GM21737 (cell line): ENCODE results near the gene QRSL1.
"Not testable (repeated sequence)": the region's sequence is repeated elsewhere in the genome, so short reads cannot be mapped to it uniquely, and the experiment has no call there.

Source experiments
- ATAC-seq: cut with Tn5 transposase; IDR thresholded peaks from one replicate; pipeline ENCODE4 v1.9.1; 2021; ENCODE audit warnings: mild to moderate bottlenecking, moderate library complexity; ENCODE audit not compliant: unreplicated experiment

The QRSL1 gene

GRCh38 chr6:106674541-106675229, 45.3 kb downstream of the QRSL1 start:
- ATAC-seq: no peak

DNA sequence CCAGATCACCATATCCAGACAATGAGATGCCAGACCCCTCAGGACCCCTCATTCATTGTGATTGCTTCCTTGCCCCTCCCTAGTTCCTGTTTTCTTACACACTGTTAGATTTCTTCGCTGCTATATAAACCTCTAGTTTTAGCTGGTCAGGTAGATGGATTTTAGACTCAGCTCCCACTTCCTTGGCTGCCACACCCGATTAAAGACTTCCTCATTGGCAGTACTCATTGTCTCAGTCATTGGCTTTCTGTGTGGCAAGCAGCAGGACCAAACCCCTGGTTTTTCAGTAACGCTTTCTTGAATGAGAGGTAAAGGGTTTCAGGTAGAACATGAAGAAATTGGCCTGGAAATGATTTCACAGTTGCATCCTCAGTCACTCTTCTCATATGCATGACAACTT, 47.9 kb downstream of the QRSL1 start:
- no peak for ATAC-seq

DNA sequence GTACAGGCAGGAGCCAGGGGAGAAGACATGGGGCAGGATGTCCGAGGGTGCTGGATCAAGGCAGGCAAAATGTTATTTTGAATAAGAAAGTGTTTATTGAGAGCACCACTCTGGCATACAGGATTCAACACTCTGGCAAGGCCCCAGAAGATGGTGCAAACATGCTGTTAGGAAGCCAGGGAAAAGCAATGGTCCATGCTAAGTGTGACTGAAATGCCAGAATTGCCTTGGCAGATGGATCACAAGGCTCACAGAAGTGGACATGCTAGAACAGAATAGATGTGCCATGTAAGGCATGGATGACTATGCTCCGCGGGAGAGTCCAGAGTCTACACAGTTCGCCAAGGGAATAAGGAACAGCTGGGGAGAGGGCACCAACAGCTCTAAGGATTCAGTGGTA, 54.6 kb downstream of the QRSL1 start:
- ATAC-seq: no peak

DNA sequence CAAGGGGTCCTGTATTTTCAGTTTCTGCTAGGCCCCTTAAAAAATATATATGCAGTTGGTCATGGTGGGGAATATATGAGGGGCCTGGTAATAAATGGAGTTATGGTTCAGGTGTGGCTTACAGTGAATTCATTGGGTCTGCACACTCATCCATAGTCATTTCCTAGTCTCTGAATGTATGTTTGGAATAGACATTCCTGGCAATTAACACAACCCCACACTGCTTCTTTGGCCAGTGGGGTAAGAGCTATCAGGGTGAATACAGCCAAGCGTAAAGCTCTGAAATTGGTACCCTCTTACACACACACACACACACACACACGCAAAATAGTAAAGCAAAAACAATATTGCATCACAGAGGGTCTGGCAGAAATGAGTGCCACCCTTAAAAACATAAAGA, 56.5 kb downstream of the QRSL1 start:
- ATAC-seq: no peak

GRCh38 chr6:106688177-106688951, 59.0 kb downstream of the QRSL1 start:
- peak; percentile 55 for ATAC-seq

DNA sequence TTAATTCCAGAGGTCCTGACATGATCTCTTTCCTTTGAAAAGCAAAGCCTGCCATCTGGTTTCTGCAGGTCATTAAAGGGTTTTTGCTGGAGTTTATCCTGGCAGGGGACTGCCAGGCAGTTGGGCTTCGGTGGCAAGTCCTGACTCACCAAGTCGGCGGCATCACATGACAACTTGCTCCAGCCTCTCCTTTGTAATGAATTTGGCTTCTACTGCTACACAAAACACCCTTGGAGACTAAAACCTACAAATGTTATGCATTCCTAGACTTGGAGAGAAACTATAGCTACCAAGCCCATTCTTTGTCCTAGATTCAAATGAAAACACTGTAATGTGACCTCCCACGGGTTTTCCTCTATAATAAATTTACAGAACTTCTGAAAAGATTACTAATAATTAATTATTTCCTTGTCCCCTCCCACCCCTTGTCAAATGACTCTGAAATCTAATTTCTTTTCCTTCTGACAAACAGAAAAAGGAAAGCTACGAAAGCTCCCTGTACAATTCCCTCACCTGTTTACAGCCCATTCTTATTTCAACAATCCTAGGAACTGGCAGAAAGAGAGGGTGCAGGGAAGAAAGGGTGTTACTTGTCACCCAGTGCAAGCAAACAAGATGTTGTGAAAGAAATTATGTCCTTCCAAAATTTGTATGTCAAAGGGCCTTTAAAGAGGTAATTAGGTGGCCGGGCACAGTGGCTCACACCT, 62.9 kb downstream of the QRSL1 start:
- no peak for ATAC-seq

DNA sequence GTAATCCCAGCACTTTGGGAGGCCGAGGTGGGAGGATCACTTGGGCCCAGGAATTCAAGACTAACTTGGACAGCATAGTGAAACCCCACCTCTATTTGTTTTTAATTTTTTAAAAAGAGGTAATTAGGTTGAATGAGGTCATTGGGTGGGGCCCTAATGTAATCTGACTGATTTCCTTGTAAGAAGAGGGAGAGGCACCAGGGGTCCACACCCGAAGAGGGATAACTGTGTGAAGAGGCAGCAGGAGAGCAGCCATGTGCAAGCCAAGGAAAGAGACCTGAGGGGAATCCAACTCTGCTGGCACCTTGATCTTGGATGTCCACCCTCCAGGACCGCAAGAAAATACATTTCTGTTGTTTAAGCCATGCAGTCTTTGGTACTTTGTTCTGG, 63.4 kb downstream of the QRSL1 start:
- ATAC-seq: no peak

- no peak for ATAC-seq
These were observed 64.0 kb downstream of the QRSL1 start for GRCh38 chr6:106693418-106693817.

DNA sequence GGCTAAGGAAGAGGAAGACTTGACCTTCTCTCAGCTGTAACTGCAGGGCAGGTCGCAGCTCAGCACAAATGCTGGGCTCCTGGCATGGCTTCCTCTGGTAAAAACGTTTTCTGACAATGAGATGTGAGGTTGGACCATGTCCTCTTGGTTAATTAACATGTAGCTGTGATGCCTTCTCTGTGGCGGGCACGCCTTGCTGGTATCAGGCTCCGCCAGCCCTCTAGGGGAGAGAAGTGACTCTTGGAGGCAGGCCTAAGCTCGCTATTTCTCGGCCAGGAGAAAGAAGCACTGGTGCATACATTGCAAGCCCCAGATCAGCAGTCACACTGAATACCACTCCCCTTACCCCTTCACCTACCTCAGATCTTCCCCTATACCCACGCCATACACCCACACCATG, 65.0 kb downstream of the QRSL1 start:
- ATAC-seq: no peak

GRCh38 chr6:106700581-106700980, 71.2 kb downstream of the QRSL1 start:
- no peak for ATAC-seq

- not testable (repeated sequence) for ATAC-seq
These were observed 71.8 kb downstream of the QRSL1 start for GRCh38 chr6:106701201-106701600.

DNA sequence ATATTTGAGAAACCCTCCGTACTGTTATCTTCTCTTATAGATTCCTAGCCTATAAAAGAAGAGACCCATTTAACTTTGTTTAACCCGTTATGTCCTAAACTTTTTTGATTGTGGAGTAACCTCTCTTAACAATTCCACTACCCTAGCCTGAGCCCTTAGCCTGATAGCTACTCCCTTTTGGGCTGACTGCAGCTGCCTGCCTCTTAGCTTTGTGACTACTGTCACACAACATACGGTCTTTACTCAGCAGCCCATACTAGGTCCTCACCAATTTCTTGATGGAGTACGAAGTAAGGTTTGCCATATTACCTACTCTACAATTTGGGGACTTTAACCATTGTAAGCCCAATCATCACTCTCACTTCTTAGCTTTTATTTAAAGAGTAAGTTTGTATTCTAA, 72.7 kb downstream of the QRSL1 start:
- peak; percentile 19 for ATAC-seq

GRCh38 chr6:106702451-106703110, 73.2 kb downstream of the QRSL1 start:
- peak; percentile 95 for ATAC-seq

DNA sequence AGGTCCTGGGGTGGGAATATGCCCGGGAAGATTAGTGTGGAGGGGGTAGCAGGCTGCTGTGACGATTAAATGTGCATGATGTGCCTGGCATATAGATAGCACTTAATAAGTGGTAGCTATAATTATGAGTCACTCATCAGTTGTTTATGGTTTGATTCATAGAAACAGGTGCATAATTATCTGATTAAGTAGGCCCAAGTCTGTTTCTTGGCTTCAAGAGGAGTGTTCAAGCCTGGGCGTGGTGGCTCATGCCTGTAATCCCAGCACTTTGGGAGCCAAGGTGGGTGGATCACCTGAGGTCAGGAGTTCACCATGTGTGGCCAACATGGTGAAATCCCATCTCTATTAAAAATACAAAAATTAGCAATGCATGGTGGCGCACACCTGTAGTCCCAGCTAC, 74.9 kb downstream of the QRSL1 start:
- no peak for ATAC-seq

DNA sequence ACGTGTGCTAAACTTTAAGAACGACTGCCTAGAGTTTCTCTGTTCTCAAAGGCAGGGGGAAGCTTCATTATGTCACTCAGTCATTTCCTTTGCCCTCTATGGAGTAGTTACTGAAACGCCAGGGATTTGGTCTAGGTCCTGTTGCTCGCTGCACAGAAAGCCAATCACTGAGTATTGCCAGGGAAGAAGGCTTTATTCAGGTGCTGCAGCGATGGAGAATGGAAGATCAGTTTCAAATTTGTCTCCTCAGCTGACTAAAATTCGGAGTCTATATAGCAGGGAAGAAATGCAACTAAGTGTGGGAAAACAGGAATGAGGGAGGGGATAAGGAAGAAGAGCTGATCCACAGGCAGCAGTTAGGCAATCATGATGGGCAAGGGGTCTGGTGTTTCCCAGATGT, 75.8 kb downstream of the QRSL1 start:
- no peak for ATAC-seq

DNA sequence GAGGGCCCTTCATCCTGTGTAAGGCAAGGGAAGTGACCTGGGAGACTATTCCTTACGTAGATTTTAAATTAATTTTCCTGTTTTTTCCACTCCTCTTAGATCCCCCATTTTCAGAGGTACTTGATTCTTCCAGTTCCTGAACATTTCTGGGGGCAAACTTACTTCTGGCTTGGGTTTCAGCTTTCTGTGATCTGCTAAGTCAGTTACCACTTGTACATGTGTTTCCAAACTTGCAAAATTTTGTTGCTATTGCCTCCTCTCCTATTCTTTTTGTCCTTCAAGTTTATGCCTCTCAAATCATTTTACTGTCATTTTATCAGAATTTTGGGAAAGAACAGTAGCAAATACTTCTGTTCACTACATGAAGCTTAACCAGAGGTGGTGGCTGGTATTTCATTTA, 81.2 kb downstream of the QRSL1 start:
- ATAC-seq: no peak

DNA sequence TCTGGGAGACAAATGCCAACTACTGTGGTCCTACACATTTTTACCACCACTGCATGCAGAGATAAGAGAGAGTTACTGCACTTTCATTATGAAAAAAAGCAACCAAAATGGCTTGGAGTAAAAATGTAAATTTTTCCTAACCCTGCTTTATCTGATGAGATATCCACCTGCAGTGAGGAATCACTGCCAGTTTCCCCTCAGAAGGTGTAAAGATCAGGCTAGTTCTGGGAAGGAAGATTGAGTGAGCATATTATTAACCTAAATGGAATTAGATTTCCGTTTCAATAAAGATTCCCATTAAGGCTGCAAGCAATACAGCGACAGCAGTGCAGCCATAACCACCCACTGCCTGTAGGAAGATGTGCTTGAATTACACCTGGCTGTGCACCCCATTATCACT, 84.9 kb downstream of the QRSL1 start:
- ATAC-seq: no peak

- no peak for ATAC-seq
These were observed 86.5 kb downstream of the QRSL1 start for GRCh38 chr6:106715922-106716321.

DNA sequence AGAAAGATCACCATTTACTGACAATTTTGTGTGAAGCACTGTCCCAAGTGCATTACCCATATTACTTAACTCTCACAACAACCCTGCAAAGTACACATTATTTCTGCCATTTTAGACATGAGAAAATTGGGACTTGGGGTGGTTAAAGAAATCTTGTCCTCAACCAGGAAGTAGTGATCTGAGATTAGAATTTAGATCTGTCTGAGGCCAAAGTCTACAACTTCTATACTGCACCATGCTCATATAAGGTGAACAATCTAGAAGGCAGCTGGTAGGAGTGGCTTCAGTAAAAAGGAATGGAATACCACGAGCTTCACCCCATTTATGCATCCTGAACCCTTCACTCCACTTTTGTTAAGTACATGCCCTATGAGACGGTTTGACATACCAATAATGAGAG, 87.6 kb downstream of the QRSL1 start:
- ATAC-seq: no peak
